Measurements from ENCODE around the gene AKAP8L.

AKAP8L gene

DNA sequence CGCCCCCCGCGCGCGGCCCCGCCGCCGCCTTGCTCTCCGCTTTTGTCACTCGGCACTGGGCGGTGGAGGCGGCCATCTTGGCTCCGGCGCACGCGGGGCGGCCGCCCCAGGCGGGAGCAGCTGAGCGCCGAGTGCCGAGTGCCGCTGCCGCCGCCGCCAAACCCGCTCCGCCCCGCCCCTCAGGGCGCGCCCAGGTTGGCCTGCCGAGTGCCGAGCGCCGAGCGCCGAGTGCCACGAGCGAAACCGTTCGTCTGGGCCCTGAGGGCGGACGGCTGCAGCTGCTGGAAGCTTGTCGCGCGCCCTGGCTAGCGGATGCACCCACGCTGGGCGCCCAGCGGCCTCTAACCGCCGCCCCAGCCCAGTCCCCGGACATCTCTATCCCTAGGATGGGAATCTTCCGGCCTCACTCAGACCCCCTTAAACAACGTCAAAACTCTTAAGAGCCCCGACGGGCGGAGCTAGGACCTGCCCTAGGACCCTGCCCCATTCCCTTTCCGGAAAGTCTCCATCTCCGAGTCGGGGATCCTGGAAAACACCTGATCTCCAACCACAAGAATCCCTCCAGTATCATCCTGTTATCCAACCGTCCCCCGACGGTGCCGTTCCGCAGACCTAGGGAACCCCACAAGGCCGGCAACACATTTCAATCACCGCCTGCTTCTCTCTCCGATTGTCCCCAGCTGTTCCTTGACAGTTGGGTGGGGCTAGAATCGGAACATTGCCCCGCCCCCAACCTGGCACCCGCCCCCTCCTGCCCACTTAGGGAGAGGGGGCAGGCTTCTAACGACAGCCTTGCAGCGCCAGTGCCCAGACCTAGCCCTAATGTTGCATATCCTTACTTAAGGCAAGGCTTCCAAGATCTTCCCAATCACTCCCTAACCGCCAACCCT lies 14.1 kb upstream of the AKAP8L start:
- DNase-seq: peak; percentile 91

DNA sequence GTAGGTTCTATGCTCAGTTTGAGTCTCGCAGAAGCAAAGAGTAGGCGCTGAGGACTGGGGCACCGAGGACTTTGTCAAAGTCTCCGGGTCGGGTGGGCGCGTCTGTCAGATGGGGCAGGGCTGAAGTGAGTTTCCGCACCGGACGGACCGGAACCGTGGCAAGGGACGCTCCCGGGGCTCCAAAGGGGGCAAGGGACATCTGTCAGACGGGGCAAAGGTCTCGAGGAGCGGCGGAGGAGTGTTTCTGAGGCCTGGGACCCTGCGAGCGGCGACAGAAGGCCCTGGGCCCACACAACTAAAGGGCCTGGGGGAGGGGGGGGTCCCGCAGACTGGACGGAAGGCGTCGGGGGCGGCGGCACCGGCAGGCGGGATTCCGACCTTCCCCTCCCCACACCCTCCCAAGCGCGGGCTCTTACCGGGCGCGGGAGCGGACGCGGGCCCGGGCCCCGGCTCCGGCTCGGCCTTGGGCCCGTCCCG lies 13.3 kb upstream of the AKAP8L start:
- DNase-seq: no peak

DNA sequence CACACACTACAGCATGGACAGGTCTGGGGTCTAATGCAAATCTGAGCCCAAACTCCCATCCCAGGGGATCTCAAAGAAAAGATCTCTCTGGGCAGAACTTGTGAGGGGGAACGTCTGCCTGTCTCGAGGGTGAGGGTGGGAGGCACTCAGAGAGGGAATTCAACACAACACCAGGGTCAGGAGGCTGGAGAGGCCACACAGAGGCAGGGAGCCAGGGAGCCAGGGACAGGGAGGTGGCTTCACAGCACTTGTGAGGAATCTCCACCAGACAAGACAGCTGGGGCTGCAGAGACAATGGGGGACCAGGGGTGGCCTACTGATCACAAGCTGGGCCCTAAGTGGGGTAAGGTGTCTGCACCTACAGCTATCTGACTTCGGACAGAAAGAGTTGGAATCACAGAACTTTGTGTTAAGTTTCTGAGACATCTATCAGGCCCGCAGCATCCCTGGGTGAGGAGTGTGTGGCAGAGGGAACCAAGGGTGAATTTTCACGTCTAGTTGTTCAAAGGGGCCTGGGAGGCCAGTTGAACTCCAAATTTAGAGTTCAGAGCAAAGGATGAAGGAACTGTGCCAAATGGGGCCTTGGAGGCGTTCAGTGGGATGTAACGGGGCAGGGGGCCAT lies 12.7 kb upstream of the AKAP8L start:
- no peak for DNase-seq

DNA sequence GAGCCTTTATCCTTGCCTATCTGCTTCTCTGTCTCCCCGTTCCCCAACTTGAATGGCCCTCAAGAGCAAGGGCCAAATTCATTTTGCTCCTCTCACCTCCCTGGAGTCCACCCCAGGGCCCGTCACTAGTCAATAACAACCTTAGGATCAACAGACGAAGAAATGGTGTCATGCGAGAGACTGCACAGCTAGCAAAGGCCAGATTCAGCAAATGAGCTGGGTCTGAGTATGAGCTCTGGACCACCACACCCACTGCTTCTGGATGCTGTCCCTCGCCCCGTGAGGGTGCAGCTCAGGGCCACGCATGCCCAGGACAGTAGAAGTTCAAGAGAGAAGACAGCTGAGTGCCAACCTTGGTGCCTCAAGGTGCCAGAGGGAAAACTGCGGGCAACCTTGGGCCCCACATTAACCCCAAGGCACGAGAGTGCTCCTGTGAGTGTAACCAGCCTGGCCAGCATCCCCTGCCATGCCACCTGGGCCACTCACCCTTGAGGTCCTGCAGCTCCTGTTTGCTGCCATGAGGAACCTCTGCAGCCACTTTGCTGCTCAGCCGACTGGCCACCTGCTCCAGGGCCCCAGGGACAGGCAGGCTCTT lies 11.8 kb upstream of the AKAP8L start:
- no peak for DNase-seq

DNA sequence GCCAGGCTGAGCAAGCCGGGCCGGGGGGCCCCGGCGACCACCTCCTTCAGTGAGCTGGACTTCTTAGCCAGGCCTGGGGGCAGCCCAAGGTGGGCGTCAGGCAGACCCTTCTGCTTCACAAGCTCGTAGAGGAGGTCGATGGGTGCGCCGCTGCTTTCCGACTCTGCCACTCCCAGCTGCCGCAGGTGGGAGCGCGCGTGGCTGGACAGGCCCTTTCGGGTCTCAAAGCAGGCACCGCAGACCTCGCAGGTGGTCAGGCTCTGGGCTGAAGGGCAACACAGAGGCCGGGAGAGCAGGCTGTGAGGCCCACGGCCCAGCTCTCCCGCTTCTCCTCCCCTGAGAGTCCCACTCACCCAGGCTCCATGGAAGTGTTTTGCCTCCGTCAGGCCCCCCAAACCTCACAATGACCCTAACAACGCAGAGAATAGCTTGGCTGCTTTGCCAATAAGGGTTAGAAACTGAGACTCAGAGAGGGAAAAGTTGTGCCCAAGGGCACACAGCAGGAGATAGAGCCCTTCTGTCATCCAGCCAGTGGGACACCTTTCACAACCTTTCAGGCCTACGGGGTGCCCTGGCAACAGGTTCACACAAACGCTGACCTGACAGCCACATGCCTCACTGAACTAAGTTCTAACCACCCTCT lies 11.2 kb upstream of the AKAP8L start:
- DNase-seq: no peak

DNA sequence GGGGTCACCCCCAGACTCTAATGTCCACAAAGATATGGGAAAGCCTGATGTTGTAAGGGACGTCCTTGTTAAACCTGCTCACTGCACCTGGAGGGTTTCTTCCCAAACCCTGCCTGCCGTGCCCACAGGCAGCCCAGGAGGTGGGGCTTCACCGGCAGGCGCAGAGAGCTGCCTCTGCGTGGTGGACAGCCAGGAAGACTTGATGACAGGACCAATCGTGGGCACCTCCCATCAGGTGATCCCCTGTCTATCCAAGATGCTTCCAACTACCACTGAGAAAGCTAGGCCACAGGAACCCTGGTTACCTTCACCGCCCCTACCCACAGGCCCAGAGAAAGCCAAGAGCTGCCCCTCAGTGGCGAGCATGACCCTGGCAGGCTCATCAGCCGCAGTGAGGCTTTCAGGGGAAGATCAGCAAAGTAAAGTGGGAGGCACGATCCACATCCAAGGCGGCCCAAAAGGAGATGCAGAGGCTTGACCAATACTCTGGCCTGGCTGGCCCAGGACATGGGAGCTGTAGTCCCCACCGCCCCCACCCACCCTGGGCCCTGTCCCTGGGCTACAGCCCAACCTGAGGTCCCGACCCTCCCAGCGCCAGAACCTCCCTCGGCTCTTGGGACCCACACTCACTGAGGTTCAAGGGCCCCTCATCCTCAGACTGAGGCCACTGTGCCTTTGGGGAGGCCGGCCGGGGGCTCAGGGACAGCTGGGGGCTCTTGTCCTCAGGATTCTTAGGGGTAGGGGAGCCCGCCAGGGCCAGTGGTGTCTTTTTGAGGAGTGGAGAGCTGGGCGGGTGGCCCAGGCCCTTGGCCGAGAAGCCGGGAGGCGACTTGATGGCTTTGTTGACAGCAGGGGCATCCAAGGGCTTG lies 10.4 kb upstream of the AKAP8L start:
- DNase-seq: no peak

DNA sequence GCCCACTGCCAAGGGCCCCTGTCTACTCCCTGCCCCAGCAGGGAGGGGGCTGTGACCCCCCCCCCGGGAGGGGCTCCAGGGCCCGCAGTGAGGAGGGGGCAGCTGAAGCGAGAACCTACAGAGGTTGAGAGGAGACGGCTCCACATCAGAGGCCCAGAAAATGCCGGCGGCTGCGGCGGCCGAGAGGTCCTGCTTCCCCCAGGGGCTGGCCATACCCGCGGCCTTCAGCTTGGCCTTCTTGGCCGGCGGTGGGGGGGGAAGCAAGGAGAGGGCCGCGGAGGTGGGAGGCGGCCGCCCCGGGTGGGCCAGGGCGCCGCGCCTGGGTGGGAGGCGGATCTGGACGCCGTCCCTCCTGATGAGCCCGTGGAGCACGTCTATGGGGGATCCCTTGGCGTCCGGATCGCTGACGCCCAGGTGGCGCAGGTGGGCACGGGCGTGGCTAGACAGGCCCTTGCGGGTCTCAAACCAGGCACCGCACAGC lies 9.2 kb upstream of the AKAP8L start:
- DNase-seq: no peak

DNA sequence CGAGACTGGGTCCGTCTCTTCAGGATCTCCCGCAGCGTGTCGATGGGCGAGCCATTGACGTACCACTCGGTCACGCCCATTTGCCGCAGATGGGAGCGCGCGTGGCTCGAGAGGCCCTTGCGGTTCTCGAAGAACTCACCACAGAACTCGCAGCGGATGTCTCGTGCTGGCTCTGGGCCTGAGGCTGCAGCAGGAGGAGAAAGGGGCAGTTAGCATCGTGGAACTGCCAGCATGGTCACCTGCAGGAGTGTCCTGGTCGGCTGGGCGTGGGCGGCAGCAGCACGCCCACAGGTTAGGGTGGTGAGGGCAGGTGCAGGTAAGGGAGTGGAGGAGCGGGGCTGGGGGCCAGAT lies 8.5 kb upstream of the AKAP8L start:
- no peak for DNase-seq

DNA sequence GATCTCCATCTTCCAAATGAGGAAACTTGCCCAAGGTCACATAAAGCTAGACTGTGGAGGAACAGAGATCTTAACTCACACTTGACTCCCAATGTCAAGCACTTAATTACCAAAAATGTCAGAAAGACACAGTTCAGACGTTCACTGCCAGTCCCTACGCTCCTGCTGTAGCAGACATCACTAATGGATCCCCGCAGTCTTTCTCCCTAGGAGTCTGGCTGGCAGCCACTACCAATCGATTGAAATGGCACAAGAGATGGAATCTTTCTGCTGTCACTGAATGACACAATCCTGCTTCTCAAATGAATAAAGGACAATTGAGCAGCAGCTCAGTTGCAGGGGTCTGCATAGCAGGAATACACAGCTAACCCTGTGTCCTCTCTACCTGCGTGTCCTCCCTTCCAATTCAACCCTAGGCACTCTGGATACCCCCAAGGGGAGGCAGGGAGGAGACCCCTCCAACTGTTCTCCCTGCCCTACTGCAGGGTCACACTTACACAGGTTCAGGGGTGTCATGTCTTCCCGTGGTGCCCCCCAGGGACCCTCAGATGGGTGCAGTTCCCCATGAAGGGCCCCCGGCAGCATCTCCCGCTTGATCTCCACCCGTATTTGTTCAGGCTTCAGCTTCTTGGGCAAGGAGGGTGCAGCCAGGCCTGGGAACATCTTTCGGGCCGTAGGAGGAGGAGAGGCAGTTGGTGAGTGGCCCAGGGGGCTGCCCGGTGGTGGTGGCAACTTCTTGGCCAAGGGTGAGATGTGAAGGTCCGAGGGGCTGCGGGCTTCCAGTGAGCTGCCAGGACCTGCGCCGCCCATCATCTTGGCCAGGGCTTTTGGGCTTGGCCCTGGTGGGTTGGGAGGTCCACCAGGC lies 7.9 kb upstream of the AKAP8L start:
- DNase-seq: no peak

DNA sequence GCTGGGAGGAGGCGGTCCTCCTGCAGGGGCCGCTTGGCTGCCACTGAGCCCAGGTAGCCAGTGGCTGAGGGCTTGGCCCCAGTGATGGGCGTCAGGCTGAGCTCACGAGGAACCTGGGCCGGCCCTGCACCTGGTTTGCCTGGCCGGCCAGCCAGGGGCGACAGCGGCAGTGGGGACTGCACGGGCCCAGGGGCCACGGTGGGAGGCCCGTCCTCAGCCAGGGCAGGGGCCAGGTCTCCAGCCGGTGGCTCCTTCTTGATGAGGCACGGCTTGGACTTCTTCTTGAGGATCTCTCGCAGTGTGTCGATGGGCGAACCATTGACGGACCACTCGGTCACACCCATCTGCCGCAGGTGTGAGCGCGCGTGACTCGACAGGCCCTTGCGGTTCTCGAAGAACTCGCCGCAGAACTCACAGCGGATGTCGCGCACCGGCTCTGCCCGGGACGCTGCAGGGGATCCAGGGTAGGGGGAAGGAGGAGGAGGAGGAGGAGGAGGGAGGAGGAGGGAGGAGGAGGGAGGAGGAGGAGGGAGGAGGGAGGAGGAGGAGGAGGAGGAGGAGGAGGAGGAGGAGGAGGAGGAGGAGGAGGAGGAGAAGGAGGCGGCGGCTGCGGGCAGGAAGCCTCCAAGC lies 6.6 kb upstream of the AKAP8L start:
- no peak for DNase-seq

DNA sequence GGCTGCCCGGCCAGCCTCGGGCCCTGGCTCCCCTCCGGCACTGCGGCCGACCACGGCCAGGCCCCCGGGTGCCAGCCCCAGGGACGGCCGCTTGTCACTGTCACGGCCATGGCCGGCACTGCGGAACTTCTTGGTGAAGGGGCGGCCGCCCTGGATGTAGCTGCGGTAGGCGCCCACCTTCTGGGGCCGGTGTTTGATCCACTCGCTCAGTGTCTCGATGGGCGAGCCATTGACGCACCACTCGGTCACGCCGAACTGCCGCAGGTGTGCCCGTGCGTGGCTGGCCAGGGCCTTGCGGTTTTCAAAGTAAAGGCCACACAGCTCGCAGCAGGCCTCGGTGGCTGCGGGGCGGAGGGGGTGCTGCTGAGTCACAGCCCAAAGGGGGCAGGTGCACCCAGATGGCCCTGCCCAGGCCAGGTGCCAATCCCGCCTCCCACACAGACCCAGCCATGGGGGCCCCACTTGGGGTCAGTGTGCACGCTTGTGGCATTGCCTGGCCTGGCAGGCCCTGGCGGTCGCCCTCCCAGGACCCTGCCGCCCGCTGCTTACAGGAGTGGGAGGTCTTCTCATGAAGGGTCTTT lies 6.0 kb upstream of the AKAP8L start:
- no peak for DNase-seq

DNA sequence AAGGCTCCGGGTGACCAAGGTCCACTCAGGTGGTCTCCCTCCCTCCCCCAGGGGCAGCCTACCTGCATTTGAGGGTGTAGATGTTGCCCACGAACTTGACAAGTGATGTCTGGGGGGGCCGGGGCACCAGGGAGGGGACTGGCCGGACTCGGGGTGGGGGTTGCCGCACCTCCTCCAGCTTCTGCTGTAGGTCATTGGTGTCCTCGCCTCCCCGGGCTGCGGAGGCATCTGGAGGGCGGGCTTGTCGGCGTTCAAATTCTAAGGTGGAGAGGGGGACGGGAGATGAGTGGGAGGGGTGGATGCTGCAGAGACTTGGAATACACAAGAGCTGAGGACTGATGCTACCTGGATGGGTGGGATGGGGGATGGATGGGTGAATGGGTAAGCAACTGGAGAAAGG lies 5.3 kb upstream of the AKAP8L start:
- no peak for DNase-seq

DNA sequence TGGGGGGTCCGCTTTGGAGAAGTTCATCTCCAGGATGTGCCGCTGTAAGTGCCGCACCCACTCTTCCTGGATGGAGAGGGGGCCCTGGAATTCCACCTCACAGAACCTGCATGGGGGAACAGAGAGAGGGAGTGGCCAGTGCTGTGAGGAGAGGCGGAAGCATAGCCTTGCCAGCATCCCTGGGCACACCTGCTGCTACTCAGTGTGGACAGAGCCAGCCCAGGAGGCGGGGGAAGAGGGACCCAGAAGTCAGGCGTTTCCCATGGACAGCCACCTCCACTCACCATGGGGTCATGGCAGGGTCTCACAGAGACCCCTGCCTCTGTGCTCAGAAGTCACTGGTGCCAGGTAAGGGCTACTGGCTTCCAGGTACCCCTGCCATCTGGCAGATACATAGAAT lies 4.3 kb upstream of the AKAP8L start:
- DNase-seq: no peak

DNA sequence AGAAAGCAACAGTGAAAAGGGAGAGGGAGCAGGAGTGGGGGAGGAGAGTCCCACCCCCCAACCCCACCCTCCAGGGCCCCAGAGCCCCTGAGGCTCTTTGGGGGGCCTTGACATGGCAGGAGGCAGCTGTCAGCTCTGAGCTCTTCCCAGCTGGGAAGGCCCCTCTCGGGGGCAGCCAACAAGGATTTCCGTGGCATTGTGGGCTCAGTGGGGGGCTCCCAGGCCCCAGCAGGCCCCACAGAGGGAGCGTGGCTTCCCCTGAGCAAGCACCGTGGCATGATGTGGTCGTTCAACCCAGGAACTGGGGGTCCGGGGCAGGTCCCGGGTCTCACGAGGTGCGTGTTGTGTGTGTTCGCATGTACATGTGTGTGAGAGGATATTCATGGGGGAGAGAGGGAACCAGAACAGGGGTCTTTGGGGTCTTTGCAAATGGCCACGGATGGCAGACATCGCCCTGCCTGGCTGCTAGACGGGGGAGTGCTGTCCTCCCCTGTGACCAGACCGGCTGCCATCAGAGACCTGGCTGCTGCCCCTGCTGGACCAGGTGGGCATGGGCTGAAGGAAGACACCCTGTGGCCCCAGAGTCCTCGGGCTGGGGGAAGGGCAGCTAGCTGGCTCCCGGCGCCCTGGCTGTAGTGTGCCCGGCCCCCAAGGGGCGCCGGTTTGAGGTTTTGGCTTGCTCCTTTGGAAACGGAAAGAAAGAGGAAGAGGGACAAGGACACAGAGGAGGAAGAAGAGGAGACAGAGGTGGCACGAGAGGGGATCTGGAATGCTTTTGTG lies 3.7 kb upstream of the AKAP8L start:
- DNase-seq: no peak

DNA sequence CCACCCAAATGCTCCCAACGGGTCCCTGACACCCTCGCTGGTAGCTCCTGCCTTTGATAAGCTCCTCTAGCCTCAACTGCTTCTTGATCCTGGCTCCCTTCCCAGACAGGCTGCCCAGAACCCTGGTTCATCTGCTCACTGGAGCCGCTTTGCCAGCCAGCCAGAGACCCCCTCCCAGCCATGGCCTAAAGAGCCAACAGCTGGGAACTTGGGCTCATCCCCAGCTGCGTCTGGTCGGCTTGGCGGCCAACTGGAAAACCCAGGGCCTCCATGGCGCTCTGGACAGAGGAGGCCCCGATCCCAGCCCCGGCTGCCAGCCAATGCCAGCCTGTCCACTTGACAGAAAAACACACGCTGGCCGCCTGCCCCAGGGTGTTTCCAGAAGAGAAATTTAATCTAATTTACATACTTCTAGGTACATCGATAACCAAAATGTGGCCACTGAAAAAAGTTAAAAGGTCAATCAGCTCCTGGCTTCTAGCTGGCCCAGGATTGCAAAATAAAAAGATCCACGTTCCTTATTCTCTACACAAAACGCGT lies 3.0 kb upstream of the AKAP8L start:
- DNase-seq: no peak

DNA sequence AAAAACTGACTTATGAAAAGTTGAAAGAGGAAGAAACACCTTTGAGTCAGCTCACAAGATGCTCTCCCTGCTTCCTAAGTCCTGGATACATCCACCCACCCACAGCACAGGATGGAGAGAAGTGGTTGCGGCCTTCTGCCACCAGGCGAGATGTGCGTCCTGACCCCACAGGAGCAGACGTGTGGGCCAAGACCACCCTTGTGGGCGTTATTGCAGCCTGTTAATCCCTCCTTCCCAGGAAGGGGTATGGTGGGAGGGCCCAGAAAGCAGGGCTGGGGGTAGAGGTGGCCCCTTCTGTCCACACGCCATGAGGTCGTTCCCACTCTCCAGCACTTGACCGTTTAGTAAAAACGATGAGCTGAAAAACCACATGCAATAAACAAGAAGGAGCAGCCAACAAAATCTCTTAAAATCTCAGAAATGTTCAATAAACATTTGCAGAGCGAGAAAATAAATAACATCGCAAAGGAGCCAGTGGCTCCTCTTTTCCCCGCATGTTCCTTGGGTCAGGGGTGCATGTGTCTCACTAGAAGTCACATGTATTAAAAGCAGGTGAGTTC lies 2.4 kb upstream of the AKAP8L start:
- no peak for DNase-seq

DNA sequence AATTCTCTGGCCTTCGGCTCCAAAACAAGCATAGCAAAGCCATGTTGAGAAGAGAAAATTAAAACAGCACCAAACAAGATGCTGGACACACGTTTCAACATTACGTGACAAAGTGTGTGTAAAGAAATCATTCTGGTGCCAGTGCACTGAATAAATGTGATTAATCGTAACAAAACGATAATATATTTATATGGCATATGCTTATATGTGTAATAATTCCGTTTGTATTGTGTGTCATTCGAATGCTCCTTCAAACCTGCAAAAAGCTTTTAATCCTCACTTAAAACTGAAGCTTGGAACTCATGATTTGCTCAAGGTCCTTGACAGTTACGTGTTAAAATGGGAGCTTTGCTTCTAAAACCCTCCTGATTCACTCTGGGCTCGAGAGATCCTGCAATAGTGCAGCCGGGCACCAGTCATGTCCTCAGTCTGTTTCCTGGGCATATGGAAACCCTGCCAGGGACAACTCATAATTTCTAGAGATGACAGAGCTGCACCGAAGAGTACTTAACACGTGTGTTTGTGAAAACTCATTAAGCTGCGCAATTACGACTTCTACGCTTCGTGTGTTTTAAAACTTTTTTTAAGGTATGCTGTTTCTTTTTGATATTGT lies 731 bp upstream of the AKAP8L start:
- no peak for DNase-seq

DNA sequence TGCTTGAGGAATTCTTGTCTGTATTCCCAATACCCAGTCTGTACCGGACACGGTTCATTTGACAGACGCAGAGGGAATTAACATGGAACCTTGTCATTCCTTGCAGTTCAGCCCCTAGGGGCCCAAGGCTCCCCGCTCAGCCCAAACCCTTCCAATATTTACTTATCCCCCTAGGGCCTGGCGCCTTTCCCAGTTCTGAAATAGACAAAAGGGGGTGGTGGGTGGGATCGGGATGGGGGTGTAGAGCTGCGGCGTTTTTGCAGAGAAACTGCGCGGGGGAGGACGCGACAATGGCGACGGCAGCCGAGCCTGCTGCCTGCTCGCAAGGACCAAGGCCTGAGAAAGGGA lies 583 bp downstream of the AKAP8L start:
- no peak for DNase-seq

DNA sequence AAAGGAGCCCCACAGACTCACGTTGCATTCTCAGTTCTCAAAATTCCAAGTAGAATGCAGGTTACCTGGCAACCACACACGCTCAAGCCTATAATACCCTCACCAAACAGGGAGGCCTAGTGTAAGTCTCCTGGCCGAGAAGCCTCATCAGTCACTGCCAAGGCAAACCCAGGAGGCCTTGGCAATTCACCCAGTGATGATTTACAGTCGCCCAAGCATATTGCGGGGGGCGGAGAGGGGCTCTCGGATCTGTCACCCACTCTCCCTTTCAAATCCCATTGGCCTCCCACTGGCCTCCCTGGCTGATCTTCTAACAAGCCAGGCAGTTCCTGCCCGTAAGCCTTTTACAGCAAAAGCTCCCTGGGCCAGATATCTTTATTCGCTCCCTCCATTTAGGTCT lies 1.1 kb downstream of the AKAP8L start:
- no peak for DNase-seq

Data from activated effector memory CD4-positive, alpha-beta T cell treated with Interleukin-2 at 50 U/mL for 16 hours (primary cell).